ENCODE measurements around the gene PLCXD3. TPM values are rescaled to one million over a fixed set of nuclear protein-coding genes. Genes with fewer than 3 reads are reported as not detected.

Gene PLCXD3
- total and polyA plus RNA-seq, 10 donors, result 0.07 to 0.61 (median 0.20) TPM

DNA sequence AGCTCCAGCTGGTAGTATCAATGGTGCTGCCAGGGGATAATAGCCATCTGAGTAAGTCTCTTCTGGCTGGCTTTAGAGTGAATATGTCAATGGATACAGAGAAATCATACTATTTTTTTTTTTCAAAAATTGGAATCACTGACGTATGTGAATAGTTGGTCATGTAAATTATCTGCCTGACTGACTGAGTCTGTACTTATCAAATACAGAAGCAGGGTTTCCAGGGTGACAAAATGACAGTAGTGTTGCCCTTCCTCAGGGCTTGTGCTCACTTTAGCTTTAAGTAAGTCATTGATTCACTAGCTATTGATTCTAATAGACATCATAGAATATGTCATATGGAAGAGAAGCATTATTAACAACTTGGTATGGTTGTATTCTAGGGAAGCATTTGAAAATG lies 171.1 kb downstream of the PLCXD3 start:
- Histone ChIP-seq H3K27me3 (replicated peaks in 1 of 7) (no peaks in the 10 kb centered on the region), H3K4me3 (no peak overlapping the region), H3K9me3 (no peaks in the 10 kb centered on the region), H3K4me1 (peaks cover 0 to 10% (median 2%) of the 10 kb centered on the region in 6 donors), H3K36me3 (no peaks in the 10 kb centered on the region), H3K27ac (no peak overlapping the region)
- WGBS, 5 donors, result 84 to 100% (median 86%) methylated on average over 1 of the region's 1 CpG
- DNase-seq, result no peak
- TF ChIP-seq POLR2A (IDR thresholded peaks at IDR 0.05) (no peak), POLR2AphosphoS5 (IDR thresholded peaks at IDR 0.05) (no peak)
- TF ChIP-seq, protein P1, sequence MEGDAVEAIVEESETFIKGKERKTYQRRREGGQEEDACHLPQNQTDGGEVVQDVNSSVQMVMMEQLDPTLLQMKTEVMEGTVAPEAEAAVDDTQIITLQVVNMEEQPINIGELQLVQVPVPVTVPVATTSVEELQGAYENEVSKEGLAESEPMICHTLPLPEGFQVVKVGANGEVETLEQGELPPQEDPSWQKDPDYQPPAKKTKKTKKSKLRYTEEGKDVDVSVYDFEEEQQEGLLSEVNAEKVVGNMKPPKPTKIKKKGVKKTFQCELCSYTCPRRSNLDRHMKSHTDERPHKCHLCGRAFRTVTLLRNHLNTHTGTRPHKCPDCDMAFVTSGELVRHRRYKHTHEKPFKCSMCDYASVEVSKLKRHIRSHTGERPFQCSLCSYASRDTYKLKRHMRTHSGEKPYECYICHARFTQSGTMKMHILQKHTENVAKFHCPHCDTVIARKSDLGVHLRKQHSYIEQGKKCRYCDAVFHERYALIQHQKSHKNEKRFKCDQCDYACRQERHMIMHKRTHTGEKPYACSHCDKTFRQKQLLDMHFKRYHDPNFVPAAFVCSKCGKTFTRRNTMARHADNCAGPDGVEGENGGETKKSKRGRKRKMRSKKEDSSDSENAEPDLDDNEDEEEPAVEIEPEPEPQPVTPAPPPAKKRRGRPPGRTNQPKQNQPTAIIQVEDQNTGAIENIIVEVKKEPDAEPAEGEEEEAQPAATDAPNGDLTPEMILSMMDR (IDR thresholded peaks at IDR 0.05 in 8 of 11, conservative IDR thresholded peaks at IDR 0.05 in 3 of 11), result no peak
- intact Hi-C loops (cut with DNase I; ENCODE audit: low total_unique reads), result no loop called here

DNA sequence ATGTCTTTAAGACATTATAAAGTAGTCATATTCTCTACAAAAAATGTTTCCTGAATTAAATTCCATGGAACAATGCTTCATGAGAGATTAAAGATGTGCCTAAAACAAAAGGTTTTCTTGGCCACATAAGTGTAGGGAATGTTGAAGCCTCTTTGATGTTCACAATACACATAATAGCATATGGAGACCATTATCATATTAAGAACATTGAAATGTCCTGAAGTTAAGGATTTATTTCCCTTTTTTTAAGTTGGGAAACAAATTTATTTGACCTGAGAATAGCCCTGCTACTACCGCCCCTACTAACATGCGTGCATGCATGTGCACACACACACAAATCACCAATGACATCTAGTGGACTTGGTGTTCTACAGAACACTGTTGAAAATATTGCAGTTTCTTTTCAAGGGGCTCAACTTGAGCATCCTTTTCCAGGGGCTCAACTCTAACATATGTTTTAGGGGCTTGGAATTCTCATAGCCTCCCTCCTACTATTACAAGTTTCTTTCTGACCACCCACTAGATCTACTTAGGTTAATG lies 172.2 kb downstream of the PLCXD3 start:
- 74 to 82% (median 81%) methylated on average over 2 of the region's 2 CpGs for WGBS, 5 donors
- Histone ChIP-seq H3K36me3 (no peaks in the 10 kb centered on the region), H3K27me3 (replicated peaks in 1 of 7) (no peaks in the 10 kb centered on the region), H3K4me1 (peaks cover 0 to 10% (median 2%) of the 10 kb centered on the region in 6 donors), H3K9me3 (no peaks in the 10 kb centered on the region), H3K4me3 (no peak overlapping the region), H3K27ac (no peak overlapping the region)
- no peak for DNase-seq
- intact Hi-C loops (cut with DNase I; ENCODE audit: low total_unique reads), result no loop called here
- no peak for TF ChIP-seq POLR2AphosphoS5 (IDR thresholded peaks at IDR 0.05)
- no peak for TF ChIP-seq POLR2A (IDR thresholded peaks at IDR 0.05)
- TF ChIP-seq, protein P1 (IDR thresholded peaks at IDR 0.05 in 8 of 11, conservative IDR thresholded peaks at IDR 0.05 in 3 of 11), result no peak

DNA sequence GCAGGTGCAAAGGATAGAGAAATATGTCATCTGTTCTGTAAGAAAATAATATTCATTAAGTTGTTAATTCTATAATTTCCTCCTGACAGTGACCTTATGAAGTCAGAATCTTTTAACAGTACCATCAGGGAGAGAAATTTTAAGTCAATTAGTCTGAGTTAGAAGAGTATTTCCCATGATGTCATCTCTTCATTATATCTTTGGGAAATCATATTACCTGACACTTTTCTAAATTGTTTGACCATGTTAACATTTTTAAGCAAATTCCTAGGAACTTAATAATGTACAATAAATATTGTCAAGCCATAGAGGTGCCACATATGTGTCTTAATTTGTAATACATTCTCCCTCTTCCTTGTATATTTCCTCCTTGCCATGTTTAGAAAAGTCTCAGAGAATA lies 172.7 kb downstream of the PLCXD3 start:
- no peaks in the 10 kb centered on the region for H3K36me3 ChIP-seq
- TF ChIP-seq, protein P1 (IDR thresholded peaks at IDR 0.05 in 8 of 11, conservative IDR thresholded peaks at IDR 0.05 in 3 of 11), result no peak
- TF ChIP-seq POLR2AphosphoS5 (IDR thresholded peaks at IDR 0.05), result no peak
- TF ChIP-seq POLR2A (IDR thresholded peaks at IDR 0.05), result no peak
- peaks cover 0 to 1% (median 0%) of the 10 kb centered on the region in 8 donors for H3K9me3 ChIP-seq
- H3K27ac ChIP-seq, result no peak overlapping the region
- no peak for DNase-seq
- peaks cover 0 to 10% (median 2%) of the 10 kb centered on the region in 6 donors for H3K4me1 ChIP-seq
- intact Hi-C loops (cut with DNase I; ENCODE audit: low total_unique reads), result no loop called here
- H3K27me3 ChIP-seq (replicated peaks in 1 of 7), result no peaks in the 10 kb centered on the region
- no peak overlapping the region for H3K4me3 ChIP-seq

DNA sequence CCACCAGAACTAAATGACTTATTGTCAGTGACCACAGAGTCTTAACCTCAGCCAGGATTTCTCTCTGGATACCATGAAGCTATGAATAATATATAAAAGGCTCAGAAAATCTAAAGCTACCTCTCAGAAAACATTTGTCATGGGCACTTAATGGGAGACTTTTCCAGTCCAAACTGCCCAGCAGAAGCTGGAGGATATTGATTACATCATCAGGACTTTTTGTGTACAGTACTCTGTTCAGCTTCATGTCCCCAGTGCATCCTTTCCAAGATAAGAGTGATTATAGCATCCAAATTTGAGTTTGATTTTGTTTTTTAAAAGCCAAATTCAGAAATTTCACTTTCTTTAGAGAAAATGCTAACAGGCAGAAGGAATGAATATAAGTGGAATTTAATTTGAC lies 173.2 kb downstream of the PLCXD3 start:
- Histone ChIP-seq H3K27ac (no peak overlapping the region), H3K4me3 (no peak overlapping the region), H3K36me3 (no peaks in the 10 kb centered on the region), H3K4me1 (peaks cover 0 to 10% (median 2%) of the 10 kb centered on the region in 6 donors), H3K27me3 (replicated peaks in 1 of 7) (no peaks in the 10 kb centered on the region), H3K9me3 (peaks cover 0 to 3% (median 0%) of the 10 kb centered on the region in 8 donors)
- intact Hi-C loops (cut with DNase I; ENCODE audit: low total_unique reads), result no loop called here
- DNase-seq, result no peak
- TF ChIP-seq POLR2A (IDR thresholded peaks at IDR 0.05) (no peak), POLR2AphosphoS5 (IDR thresholded peaks at IDR 0.05) (no peak)
- TF ChIP-seq, protein P1 (IDR thresholded peaks at IDR 0.05 in 8 of 11, conservative IDR thresholded peaks at IDR 0.05 in 3 of 11), result no peak

Measured in spleen (tissue), 11 donors.